CD4-positive, alpha-beta T cell treated with Interleukin-10 for 1 hour (primary cell): ENCODE measurements around the gene SDK2.

Source experiments
- DNase-seq: peaks from one replicate; pipeline ENCODE4 v3.0.0-alpha.2; 2020

Gene SDK2

GRCh38 chr17:73410586-73411312 is 233.5 kb downstream of the SDK2 start:
- no peak for DNase-seq

- no peak for DNase-seq
Observed at GRCh38 chr17:73404246-73404645, 240.0 kb downstream of the SDK2 start.

- no peak for DNase-seq
Observed at GRCh38 chr17:73402466-73402865, 241.8 kb downstream of the SDK2 start.

- peak; percentile 21 for DNase-seq
Observed at GRCh38 chr17:73401911-73402310, 242.3 kb downstream of the SDK2 start.

- DNase-seq, result no peak
Observed at GRCh38 chr17:73400915-73401545, 243.2 kb downstream of the SDK2 start.

- DNase-seq, result no peak
Observed at GRCh38 chr17:73399056-73399455, 245.2 kb downstream of the SDK2 start.

GRCh38 chr17:73397856-73398540 is 246.2 kb downstream of the SDK2 start:
- no peak for DNase-seq

- no peak for DNase-seq
Observed at GRCh38 chr17:73397278-73397826, 246.9 kb downstream of the SDK2 start.

- DNase-seq, result no peak
Observed at GRCh38 chr17:73396431-73397277, 247.6 kb downstream of the SDK2 start.

GRCh38 chr17:73394512-73395450 is 249.5 kb downstream of the SDK2 start:
- DNase-seq, result no peak

GRCh38 chr17:73393962-73394361 is 250.3 kb downstream of the SDK2 start:
- no peak for DNase-seq

GRCh38 chr17:73393381-73393780 is 250.9 kb downstream of the SDK2 start:
- DNase-seq, result no peak

- no peak for DNase-seq
Observed at GRCh38 chr17:73391331-73392265, 252.6 kb downstream of the SDK2 start.

GRCh38 chr17:73390851-73391250 is 253.4 kb downstream of the SDK2 start:
- DNase-seq, result no peak

- no peak for DNase-seq
Observed at GRCh38 chr17:73390221-73390620, 254.0 kb downstream of the SDK2 start.

GRCh38 chr17:73389411-73389810 is 254.8 kb downstream of the SDK2 start:
- DNase-seq, result no peak

GRCh38 chr17:73388578-73388905 is 255.7 kb downstream of the SDK2 start:
- DNase-seq, result no peak

GRCh38 chr17:73387746-73388577 is 256.3 kb downstream of the SDK2 start:
- no peak for DNase-seq

- no peak for DNase-seq
Observed at GRCh38 chr17:73386561-73386960, 257.7 kb downstream of the SDK2 start.

- no peak for DNase-seq
Observed at GRCh38 chr17:73384926-73385325, 259.3 kb downstream of the SDK2 start.
